MM.1S (cell line): ENCODE measurements around the gene DEDD2.

Experiments used
- DNase-seq: peaks from one replicate; pipeline ENCODE4 v3.0.0-alpha.2; 2015
- H2AFZ ChIP-seq: fragments of 300-600 bp; sonication (generic); 2 replicates; pipeline ENCODE4 v1.6.0; 2016; ENCODE audit warnings: antibody characterized with exemption, low read length
- H3F3A ChIP-seq: fragments of 300-600 bp; sonication (generic); 2 replicates; pipeline ENCODE4 v1.6.1; 2016; ENCODE audit warnings: mild to moderate bottlenecking, antibody characterized with exemption, low read length, moderate library complexity, mixed read lengths; ENCODE audit not compliant: insufficient read depth
- H3K27ac ChIP-seq: fragments of 300-600 bp; sonication (generic); 2 replicates; pipeline ENCODE4 v1.5.1; 2016; ENCODE audit warnings: mild to moderate bottlenecking, low read length
- H3K27me3 ChIP-seq: fragments of 300-600 bp; sonication (generic); replicated peaks from 2 replicates; pipeline ENCODE4 v1.6.0; 2016; ENCODE audit warnings: low read length; ENCODE audit not compliant: insufficient read depth
- H3K36me3 ChIP-seq: fragments of 300-600 bp; sonication (generic); replicated peaks from 2 replicates; pipeline ENCODE4 v1.6.1; 2016; ENCODE audit warnings: mild to moderate bottlenecking, low read length, mixed read lengths; ENCODE audit not compliant: insufficient read depth
- H3K4me1 ChIP-seq: fragments of 300-600 bp; sonication (generic); 2 replicates; pipeline ENCODE4 v1.6.1; 2016; ENCODE audit warnings: low read length, mixed read lengths
- H3K4me2 ChIP-seq: fragments of 300-600 bp; sonication (generic); 2 replicates; pipeline ENCODE4 v1.6.0; 2016; ENCODE audit warnings: low read depth, low read length
- H3K4me3 ChIP-seq: fragments of 300-600 bp; sonication (generic); 2 replicates; pipeline ENCODE4 v1.5.1; 2016; ENCODE audit warnings: low read length, mixed read lengths
- H3K79me2 ChIP-seq: fragments of 300-600 bp; sonication (generic); 2 replicates; pipeline ENCODE4 v1.6.1; 2016; ENCODE audit warnings: mixed run types, low read length, mixed read lengths
- H3K9ac ChIP-seq: fragments of 300-600 bp; sonication (generic); 2 replicates; pipeline ENCODE4 v1.6.1; 2016; ENCODE audit warnings: low read length, mixed read lengths
- H3K9me2 ChIP-seq: fragments of 300-600 bp; sonication (generic); replicated peaks from 2 replicates; pipeline ENCODE4 v1.6.1; 2016; ENCODE audit warnings: mild to moderate bottlenecking, low read length, mixed read lengths; ENCODE audit not compliant: insufficient read depth
- H3K9me3 ChIP-seq: fragments of 300-600 bp; sonication (generic); replicated peaks from 2 replicates; pipeline ENCODE4 v1.6.1; 2016; ENCODE audit warnings: mild to moderate bottlenecking, low read length, mixed read lengths; ENCODE audit not compliant: insufficient read depth
- H4K20me1 ChIP-seq: fragments of 300-600 bp; sonication (generic); 2 replicates; pipeline ENCODE4 v1.6.1; 2016; ENCODE audit warnings: mild to moderate bottlenecking, low read length, moderate library complexity, mixed read lengths; ENCODE audit not compliant: insufficient read depth
- EZH2 ChIP-seq: fragments of 300-600 bp; sonication (generic); optimal IDR thresholded peaks from 2 replicates; pipeline ENCODE3; 2017; ENCODE audit warnings: low read depth, mild to moderate bottlenecking, antibody characterized with exemption, low read length, mixed read lengths
- EZH2phosphoT487 ChIP-seq: fragments of 300-600 bp; sonication (generic); IDR thresholded peaks from 2 replicates; pipeline ENCODE4 v1.6.1; 2018; ENCODE audit warnings: antibody characterized with exemption, low read length
- TF ChIP-seq, protein P1 (sequence below): fragments of 300-600 bp; sonication (generic); IDR thresholded peaks from 2 replicates; pipeline ENCODE4 v1.5.1; 2016; ENCODE audit warnings: antibody characterized with exemption, low read length, mixed read lengths

DEDD2 gene

DNA sequence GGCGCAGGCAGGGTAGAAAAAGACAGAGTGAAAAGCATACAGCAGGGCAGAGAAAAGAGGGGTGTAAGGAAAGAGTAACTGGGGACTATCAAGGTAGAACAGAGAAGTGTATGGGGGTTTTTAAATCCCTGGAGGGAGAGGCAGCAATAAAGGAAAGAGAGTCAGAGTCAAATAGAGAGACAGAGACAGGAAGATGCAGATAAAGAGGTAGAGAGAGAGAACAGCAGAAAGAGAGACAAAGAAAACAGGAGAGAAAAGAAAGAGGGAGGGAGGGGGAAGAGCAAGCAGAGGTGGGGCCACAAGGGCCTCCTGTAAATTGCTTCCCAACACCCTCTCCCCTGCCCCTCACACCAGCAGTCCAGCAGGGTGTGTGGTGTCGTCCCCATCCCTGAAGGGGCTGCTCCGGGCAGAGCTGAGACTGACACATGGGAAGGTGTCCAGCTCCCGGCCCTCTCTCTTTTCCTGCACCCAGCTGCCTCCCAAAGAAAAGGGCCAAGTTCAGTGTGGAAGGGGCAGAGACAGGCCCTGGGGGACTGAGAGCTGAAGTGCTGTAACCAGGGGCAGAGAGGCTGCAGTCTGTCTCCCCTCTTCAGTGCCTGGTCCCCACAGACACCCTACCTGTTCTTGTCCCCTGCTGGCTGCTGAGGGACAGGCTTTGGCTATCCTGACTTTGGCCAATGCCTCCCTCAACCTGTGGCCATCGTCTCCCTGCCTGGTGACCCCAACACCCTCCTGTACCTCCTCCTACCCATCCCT, 67.9 kb downstream of the DEDD2 start:
- Histone ChIP-seq H3F3A (no peaks in the 10 kb centered on the region), H3K4me3 (no peak overlapping the region), H3K36me3 (no peaks in the 10 kb centered on the region), H3K9me2 (no peaks in the 10 kb centered on the region), H3K4me1 (no peaks in the 10 kb centered on the region), H2AFZ (no peak overlapping the region), H4K20me1 (no peaks in the 10 kb centered on the region), H3K27ac (no peak overlapping the region), H3K79me2 (no peaks in the 10 kb centered on the region), H3K9ac (no peak overlapping the region), H3K4me2 (no peak overlapping the region), H3K9me3 (no peaks in the 10 kb centered on the region), H3K27me3 (peaks cover 63% of the 10 kb centered on the region)
- TF ChIP-seq EZH2phosphoT487 (no peak), EZH2 (no peak)
- TF ChIP-seq, protein P1, sequence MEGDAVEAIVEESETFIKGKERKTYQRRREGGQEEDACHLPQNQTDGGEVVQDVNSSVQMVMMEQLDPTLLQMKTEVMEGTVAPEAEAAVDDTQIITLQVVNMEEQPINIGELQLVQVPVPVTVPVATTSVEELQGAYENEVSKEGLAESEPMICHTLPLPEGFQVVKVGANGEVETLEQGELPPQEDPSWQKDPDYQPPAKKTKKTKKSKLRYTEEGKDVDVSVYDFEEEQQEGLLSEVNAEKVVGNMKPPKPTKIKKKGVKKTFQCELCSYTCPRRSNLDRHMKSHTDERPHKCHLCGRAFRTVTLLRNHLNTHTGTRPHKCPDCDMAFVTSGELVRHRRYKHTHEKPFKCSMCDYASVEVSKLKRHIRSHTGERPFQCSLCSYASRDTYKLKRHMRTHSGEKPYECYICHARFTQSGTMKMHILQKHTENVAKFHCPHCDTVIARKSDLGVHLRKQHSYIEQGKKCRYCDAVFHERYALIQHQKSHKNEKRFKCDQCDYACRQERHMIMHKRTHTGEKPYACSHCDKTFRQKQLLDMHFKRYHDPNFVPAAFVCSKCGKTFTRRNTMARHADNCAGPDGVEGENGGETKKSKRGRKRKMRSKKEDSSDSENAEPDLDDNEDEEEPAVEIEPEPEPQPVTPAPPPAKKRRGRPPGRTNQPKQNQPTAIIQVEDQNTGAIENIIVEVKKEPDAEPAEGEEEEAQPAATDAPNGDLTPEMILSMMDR: no peak
- DNase-seq: no peak
